ENCODE measurements around the gene DLGAP5.

Gene DLGAP5

DNA sequence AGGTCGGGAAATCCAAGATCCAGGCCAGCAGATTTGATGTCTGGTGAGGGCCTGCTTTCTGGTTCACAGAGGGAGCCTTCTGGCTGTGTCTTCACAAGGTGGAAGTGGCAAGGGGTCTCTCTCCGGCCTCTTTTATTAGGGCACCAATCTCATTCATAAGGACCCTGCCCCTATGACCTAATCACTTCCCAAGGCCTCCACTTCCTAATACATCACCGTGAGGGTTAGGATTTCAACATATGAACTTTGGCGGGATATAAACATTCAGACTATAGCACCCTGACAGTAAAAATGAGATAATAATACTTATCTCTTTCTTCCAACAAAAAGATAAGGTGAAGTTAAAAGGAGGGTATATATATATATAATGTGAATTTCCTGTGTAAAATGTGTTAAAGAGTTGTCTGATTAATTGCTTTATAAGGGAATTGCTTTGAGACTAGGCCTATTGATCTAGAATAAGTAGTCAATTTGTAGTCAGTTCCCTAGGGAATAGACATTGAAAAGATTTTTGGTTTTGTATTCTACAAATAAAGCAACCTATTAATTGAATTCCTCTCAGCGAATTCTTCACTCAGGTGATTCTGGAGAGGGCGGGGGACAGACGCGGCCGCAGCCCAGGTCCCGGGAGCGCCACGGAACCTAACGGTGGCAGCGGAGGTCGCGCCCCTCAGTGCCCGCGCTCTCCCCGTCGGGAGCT lies 62.8 kb downstream of the DLGAP5 start:
- DNase-seq (ENCODE audit: low read depth): no peak
- TF ChIP-seq, protein P1, sequence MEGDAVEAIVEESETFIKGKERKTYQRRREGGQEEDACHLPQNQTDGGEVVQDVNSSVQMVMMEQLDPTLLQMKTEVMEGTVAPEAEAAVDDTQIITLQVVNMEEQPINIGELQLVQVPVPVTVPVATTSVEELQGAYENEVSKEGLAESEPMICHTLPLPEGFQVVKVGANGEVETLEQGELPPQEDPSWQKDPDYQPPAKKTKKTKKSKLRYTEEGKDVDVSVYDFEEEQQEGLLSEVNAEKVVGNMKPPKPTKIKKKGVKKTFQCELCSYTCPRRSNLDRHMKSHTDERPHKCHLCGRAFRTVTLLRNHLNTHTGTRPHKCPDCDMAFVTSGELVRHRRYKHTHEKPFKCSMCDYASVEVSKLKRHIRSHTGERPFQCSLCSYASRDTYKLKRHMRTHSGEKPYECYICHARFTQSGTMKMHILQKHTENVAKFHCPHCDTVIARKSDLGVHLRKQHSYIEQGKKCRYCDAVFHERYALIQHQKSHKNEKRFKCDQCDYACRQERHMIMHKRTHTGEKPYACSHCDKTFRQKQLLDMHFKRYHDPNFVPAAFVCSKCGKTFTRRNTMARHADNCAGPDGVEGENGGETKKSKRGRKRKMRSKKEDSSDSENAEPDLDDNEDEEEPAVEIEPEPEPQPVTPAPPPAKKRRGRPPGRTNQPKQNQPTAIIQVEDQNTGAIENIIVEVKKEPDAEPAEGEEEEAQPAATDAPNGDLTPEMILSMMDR (IDR thresholded peaks at IDR 0.05; ENCODE audit: low read depth, low read length, missing control alignments): no peak
- peak overlapping the region; percentile 73 for H3K4me3 ChIP-seq (ENCODE audit: low read depth, low read length)
- in situ Hi-C loops (cut with HindIII; ENCODE audit: low sequenced_read_pairs): no loop called here

DNA sequence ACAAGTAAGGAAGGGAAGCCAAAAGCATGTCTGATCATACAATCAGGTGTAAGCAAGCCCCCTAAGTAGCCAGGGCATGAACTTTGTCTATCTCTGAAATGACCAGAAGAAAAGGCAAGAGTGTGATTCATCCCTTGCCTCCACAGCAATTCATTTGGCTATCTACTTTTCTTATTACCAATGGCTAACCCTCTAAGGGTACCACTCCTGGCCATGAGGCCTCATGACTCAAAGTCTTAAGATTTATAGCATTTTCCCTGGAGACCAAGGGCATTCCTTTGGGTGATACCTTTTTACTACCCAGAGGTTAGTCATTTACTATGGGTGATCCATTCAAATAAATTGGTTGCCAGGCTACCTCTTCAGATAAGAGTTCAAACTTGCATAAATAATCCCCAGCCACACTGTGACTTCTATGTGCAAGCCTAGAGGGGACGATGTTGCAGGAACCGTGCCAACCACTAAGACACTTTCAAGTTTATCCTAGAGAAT lies 63.9 kb downstream of the DLGAP5 start:
- in situ Hi-C loops (cut with HindIII; ENCODE audit: low sequenced_read_pairs): no loop called here
- no peak for DNase-seq (ENCODE audit: low read depth)
- TF ChIP-seq, protein P1 (IDR thresholded peaks at IDR 0.05; ENCODE audit: low read depth, low read length, missing control alignments): no peak
- no peak overlapping the region for H3K4me3 ChIP-seq (ENCODE audit: low read depth, low read length)

DNA sequence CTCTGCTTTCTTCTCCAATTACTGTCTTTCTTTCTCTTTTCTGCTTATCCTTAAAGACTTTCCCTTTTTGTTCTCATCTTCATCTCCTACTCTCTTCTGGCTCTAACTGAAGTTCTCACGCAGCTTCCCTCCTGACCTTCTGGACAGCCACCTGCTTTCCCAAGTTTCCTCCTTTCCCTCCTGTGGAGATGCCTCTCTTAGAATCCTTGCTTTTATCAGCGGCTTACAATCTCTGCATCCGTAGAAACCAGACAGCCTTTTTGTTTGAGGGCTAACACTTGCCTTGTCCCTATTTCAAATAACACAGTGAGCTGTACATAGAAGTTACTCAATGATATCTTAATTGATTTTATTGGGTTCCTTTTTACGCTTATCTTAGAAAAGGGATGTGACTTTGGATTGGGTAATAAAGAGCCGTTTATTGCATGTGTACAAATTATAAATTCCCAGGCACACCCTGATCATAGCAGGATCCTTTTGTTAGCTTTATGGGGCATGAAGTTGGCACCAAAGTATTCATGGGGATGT lies 64.4 kb downstream of the DLGAP5 start:
- no peak overlapping the region for H3K4me3 ChIP-seq (ENCODE audit: low read depth, low read length)
- in situ Hi-C loops (cut with HindIII; ENCODE audit: low sequenced_read_pairs): no loop called here
- no peak for DNase-seq (ENCODE audit: low read depth)
- TF ChIP-seq, protein P1 (IDR thresholded peaks at IDR 0.05; ENCODE audit: low read depth, low read length, missing control alignments): no peak

DNA sequence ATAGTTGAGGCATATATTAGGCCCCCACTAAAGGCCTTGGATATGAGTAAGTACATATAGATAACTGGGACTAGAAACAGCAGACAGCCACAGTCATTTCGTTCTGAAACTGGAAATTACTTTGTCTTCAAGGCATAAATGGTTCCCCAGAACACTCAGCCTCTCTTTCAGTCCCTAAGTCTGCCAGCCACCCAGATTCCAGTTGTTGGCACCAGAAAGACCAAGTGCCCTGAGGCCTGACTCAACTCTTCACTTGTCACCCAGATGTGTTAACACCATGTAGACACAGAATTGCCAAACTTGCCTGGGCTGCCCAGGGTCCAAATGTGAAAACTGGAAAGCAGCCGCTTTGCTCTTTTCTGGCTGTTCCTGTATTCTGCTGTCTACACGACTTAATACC lies 65.4 kb downstream of the DLGAP5 start:
- H3K4me3 ChIP-seq (ENCODE audit: low read depth, low read length): no peak overlapping the region
- DNase-seq (ENCODE audit: low read depth): no peak
- TF ChIP-seq, protein P1 (IDR thresholded peaks at IDR 0.05; ENCODE audit: low read depth, low read length, missing control alignments): no peak
- in situ Hi-C loops (cut with HindIII; ENCODE audit: low sequenced_read_pairs): no loop called here

DNA sequence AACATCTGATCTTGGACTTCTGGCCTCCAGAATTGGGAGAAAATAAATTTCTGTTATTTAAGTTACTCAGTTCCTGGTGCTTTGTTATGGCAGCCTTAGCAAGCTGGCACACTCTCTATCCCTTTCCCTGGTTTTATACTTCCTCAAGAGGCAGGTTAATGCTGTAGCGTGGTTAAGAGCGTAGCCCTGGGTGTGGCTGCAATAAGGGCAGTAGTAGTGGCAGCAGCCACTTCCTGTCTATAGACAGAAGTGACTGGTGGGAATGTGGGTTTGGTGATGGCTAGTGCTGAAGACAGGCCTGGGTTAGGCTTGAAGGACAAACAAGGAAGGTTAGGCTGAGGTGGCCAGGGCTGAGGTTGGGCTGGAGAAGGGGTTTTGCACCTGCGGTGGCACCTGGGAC lies 66.0 kb downstream of the DLGAP5 start:
- in situ Hi-C loops (cut with HindIII; ENCODE audit: low sequenced_read_pairs): no loop called here
- TF ChIP-seq, protein P1 (IDR thresholded peaks at IDR 0.05; ENCODE audit: low read depth, low read length, missing control alignments): no peak
- no peak overlapping the region for H3K4me3 ChIP-seq (ENCODE audit: low read depth, low read length)
- DNase-seq (ENCODE audit: low read depth): no peak

DNA sequence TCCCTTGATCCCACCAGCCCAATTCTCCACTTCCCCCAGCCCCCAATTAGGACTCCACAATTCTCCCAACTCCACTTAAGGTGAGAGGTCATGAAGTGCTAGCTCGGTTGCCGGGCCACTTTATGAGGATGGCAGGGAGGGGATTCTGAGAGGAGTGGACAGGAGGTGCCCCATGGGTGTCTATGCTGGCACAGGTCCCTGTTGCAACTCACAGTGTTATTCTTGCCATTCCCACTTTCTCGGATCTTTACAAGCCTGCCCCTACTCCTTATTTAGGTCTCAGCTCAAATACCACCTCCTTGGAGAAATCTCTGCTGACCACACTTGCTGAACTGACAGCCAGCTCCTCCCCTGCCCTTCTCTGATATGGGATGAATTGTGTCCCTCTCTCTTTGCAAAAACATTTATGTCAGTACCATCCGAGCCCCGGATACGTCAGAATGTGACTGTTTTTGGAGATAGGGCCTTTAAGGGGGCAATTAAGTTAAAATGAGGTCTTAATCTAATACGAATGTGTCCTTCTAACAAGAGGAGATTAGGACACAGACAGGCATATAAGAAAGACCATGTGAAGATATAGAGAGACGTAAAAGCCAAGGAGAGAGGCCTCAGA lies 66.5 kb downstream of the DLGAP5 start:
- TF ChIP-seq, protein P1 (IDR thresholded peaks at IDR 0.05; ENCODE audit: low read depth, low read length, missing control alignments): no peak
- no peak overlapping the region for H3K4me3 ChIP-seq (ENCODE audit: low read depth, low read length)
- in situ Hi-C loops (cut with HindIII; ENCODE audit: low sequenced_read_pairs): no loop called here
- DNase-seq (ENCODE audit: low read depth): no peak

Measured in astrocyte of the cerebellum (primary cell).